ENCODE results near the gene ANKRD12.

The ANKRD12 gene

GRCh38 chr18:9189491-9189890 is 52.9 kb downstream of the ANKRD12 start:
- no peak for DNase-seq

GRCh38 chr18:9191658-9192256 is 55.2 kb downstream of the ANKRD12 start:
- no peak for DNase-seq

GRCh38 chr18:9193031-9193430 is 56.5 kb downstream of the ANKRD12 start:
- no peak for DNase-seq

GRCh38 chr18:9196568-9196967 is 60.0 kb downstream of the ANKRD12 start:
- no peak for DNase-seq

GRCh38 chr18:9199681-9200080 is 63.1 kb downstream of the ANKRD12 start:
- DNase-seq: no peak

GRCh38 chr18:9201224-9201623 is 64.6 kb downstream of the ANKRD12 start:
- DNase-seq: no peak

GRCh38 chr18:9204659-9205058 is 68.1 kb downstream of the ANKRD12 start:
- no peak for DNase-seq

GRCh38 chr18:9206421-9206820 is 69.8 kb downstream of the ANKRD12 start:
- DNase-seq: no peak

GRCh38 chr18:9209279-9209678 is 72.7 kb downstream of the ANKRD12 start:
- no peak for DNase-seq

GRCh38 chr18:9210966-9211365 is 74.4 kb downstream of the ANKRD12 start:
- DNase-seq: no peak

GRCh38 chr18:9211955-9212354 is 75.4 kb downstream of the ANKRD12 start:
- DNase-seq: no peak

- DNase-seq: no peak
These were observed 78.8 kb downstream of the ANKRD12 start for GRCh38 chr18:9215221-9215933.

- no peak for DNase-seq
These were observed 79.9 kb downstream of the ANKRD12 start for GRCh38 chr18:9216459-9216858.

- no peak for DNase-seq
These were observed 81.3 kb downstream of the ANKRD12 start for GRCh38 chr18:9217743-9218451.

GRCh38 chr18:9221040-9221439 is 84.5 kb downstream of the ANKRD12 start:
- no peak for DNase-seq

GRCh38 chr18:9221661-9222060 is 85.1 kb downstream of the ANKRD12 start:
- no peak for DNase-seq

GRCh38 chr18:9223356-9223755 is 86.8 kb downstream of the ANKRD12 start:
- no peak for DNase-seq

GRCh38 chr18:9226463-9226862 is 89.9 kb downstream of the ANKRD12 start:
- DNase-seq: no peak

- DNase-seq: no peak
These were observed 95.4 kb downstream of the ANKRD12 start for GRCh38 chr18:9231852-9232486.

- DNase-seq: no peak
These were observed 96.4 kb downstream of the ANKRD12 start for GRCh38 chr18:9232977-9233376.

GRCh38 chr18:9233771-9234440 is 97.3 kb downstream of the ANKRD12 start:
- no peak for DNase-seq

- DNase-seq: no peak
These were observed 97.9 kb downstream of the ANKRD12 start for GRCh38 chr18:9234528-9234927.

GRCh38 chr18:9237981-9238380 is 101.4 kb downstream of the ANKRD12 start:
- no peak for DNase-seq
